ENCODE data around the gene GPR108. TPM values are rescaled to one million over a fixed set of nuclear protein-coding genes. Genes with fewer than 3 reads are reported as not detected.

The GPR108 gene
- total RNA-seq, 4 donors from 2014 or later: 44.0 to 68.8 (median 60.1) TPM

DNA sequence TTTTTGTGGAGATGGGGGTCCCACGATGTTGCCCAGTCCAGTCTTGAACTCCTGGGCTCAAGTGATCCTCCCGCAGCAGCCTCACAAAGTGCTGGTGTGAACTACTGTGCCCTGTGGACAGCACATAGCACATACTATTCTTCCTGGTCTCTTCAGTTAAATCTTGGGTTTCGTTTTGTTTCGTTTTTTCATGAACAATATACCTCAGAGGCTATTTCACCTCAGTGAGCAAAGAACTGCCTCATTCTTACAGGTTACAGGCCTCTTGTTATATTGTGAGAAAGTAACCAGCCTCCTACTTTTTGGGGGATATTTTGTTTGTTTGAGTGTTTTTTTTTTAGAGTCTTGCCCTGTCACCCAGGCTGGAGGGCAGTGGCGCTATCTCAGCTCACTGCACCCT is 15.6 kb downstream of the GPR108 start:
- Histone ChIP-seq H3K4me3 (no peak overlapping the region), H3K9me3 (no peaks in the 10 kb centered on the region), H3K4me1 (peaks cover 0 to 23% (median 5%) of the 10 kb centered on the region in 3 donors), H3K27me3 (peaks cover 28% of the 10 kb centered on the region), H3K27ac (peak overlapping the region in 3 of 4 donors; percentile 32 to 67 (median 51)), H3K36me3 (peaks cover 0 to 2% of the 10 kb centered on the region in 2 donors)
- no peak for ATAC-seq
- TF ChIP-seq, protein P1, sequence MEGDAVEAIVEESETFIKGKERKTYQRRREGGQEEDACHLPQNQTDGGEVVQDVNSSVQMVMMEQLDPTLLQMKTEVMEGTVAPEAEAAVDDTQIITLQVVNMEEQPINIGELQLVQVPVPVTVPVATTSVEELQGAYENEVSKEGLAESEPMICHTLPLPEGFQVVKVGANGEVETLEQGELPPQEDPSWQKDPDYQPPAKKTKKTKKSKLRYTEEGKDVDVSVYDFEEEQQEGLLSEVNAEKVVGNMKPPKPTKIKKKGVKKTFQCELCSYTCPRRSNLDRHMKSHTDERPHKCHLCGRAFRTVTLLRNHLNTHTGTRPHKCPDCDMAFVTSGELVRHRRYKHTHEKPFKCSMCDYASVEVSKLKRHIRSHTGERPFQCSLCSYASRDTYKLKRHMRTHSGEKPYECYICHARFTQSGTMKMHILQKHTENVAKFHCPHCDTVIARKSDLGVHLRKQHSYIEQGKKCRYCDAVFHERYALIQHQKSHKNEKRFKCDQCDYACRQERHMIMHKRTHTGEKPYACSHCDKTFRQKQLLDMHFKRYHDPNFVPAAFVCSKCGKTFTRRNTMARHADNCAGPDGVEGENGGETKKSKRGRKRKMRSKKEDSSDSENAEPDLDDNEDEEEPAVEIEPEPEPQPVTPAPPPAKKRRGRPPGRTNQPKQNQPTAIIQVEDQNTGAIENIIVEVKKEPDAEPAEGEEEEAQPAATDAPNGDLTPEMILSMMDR (IDR thresholded peaks at IDR 0.05): no peak
- TF ChIP-seq POLR2AphosphoS5 (IDR thresholded peaks at IDR 0.05) (no peak), EP300 (IDR thresholded peaks at IDR 0.05) (no peak), POLR2A (IDR thresholded peaks at IDR 0.05) (no peak)
- 64 to 77% methylated on average over 5 of the region's 5 CpGs for WGBS, 2 donors (ENCODE audit: low coverage in 1 of 2)

DNA sequence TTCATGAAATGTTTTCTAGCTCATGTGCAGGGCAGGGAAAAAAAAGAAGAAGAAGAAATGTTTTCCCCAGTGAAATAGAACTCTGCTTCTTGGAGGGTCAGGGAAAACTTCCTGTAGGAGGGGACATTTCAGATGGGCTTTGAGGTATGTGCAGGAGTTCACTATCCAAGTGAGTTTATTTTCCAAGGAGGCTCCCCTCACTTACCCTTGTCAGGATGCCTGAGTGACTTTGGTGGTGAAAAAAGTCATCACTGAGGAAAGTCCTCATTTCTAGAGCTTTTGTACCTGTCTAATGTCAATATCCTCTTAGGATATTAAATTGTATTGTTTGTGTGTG is 16.3 kb downstream of the GPR108 start:
- ATAC-seq: no peak
- H3K4me3 ChIP-seq: no peak overlapping the region
- peaks cover 0 to 4% of the 10 kb centered on the region in 2 donors for H3K36me3 ChIP-seq
- peaks cover 0 to 23% (median 5%) of the 10 kb centered on the region in 3 donors for H3K4me1 ChIP-seq
- peak overlapping the region in 3 of 4 donors; percentile 43 to 67 (median 51) for H3K27ac ChIP-seq
- peaks cover 35% of the 10 kb centered on the region for H3K27me3 ChIP-seq
- H3K9me3 ChIP-seq: no peaks in the 10 kb centered on the region
- TF ChIP-seq POLR2A (IDR thresholded peaks at IDR 0.05) (no peak), POLR2AphosphoS5 (IDR thresholded peaks at IDR 0.05) (no peak), EP300 (IDR thresholded peaks at IDR 0.05) (no peak)
- TF ChIP-seq, protein P1 (IDR thresholded peaks at IDR 0.05): no peak

DNA sequence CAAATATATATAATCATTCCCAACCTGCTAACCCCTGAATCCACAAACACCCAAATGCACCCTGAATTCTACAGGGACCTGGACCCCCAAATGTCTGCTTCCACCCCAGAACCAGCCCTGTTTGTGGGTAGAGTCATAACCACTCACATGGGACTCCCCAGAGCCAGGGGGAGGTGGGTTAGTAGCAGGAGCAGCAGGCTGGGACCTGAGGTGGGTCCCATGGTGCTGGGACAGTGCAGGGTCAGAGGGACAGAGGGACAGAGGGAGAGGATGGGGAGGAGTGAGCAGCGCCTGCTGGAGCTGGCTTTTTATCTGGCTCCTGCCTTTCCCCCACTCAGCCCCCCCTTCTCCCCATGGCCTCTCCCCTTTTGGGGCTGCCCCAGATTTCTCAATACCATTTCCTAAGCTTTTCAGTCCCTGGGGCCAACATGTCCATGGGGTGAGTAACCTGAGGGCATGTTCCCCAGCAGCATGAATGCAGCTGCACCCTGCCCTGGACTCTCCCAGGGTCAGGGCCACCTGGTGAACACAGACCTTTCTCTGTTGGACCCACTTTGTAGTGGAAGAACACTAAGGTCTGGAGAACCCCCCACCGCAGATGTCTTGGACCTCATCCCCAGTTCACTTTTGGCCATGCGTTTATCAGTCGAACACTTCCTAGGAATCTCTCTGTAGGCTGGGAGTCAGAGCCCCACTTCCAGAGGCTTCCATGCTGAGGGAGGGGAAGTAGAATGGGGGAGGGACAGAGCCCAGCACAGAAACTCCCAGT is 16.8 kb downstream of the GPR108 start, which contains the start of gene C3:
Gene C3 (minus strand): TSS at position 282 of the 769 bp plus-strand sequence. CDS start 61 bp downstream, at position 221.
- peak; percentile 86 for ATAC-seq
- no peaks in the 10 kb centered on the region for H3K9me3 ChIP-seq
- peaks cover 36% of the 10 kb centered on the region for H3K27me3 ChIP-seq
- peaks cover 0 to 21% (median 5%) of the 10 kb centered on the region in 3 donors for H3K4me1 ChIP-seq
- peaks cover 0 to 4% of the 10 kb centered on the region in 2 donors for H3K36me3 ChIP-seq
- peak within 1 kb of the TSS in 3 of 4 donors; percentile 43 to 67 (median 51) for H3K27ac ChIP-seq
- TF ChIP-seq, protein P1 (IDR thresholded peaks at IDR 0.05): no peak
- peak; percentile 56 for TF ChIP-seq POLR2A (IDR thresholded peaks at IDR 0.05)
- no peak for TF ChIP-seq EP300 (IDR thresholded peaks at IDR 0.05)
- TF ChIP-seq POLR2AphosphoS5 (IDR thresholded peaks at IDR 0.05): peak; percentile 59
- peak within 1 kb of the TSS in 1 of 2 donors; percentile 47 for H3K4me3 ChIP-seq
- WGBS, 2 donors (ENCODE audit: low coverage in 1 of 2): 0 to 29% methylated on average over 1 of the region's 4 CpGs

DNA sequence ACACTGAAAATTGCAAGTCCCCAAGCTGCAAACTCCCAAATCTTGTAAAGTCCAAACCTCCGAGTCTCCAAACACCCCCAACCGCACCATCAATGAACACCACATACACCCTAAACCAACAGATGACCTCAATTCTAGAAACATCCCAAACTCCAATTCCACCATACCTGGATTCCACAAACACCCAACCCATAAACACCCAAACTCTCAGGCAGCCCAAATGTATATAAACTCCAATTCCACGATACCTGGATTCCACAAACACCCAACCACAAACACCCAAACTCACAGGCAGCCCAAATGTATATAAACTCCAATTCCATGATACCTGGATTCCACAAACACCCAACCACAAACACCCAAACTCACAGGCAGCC is 17.4 kb downstream of the GPR108 start:
- peaks cover 40% of the 10 kb centered on the region for H3K27me3 ChIP-seq
- ATAC-seq: no peak
- peak overlapping the region in 1 of 2 donors; percentile 47 for H3K4me3 ChIP-seq
- H3K27ac ChIP-seq: peak overlapping the region in 3 of 4 donors; percentile 17 to 43 (median 39)
- peaks cover 0 to 16% (median 5%) of the 10 kb centered on the region in 3 donors for H3K4me1 ChIP-seq
- no peaks in the 10 kb centered on the region for H3K9me3 ChIP-seq
- TF ChIP-seq, protein P1 (IDR thresholded peaks at IDR 0.05): no peak
- TF ChIP-seq POLR2AphosphoS5 (IDR thresholded peaks at IDR 0.05): no peak
- TF ChIP-seq EP300 (IDR thresholded peaks at IDR 0.05): no peak
- no peak for TF ChIP-seq POLR2A (IDR thresholded peaks at IDR 0.05)
- H3K36me3 ChIP-seq: peaks cover 0 to 4% of the 10 kb centered on the region in 2 donors
- 85 to 93% methylated on average over 3 of the region's 3 CpGs for WGBS, 2 donors (ENCODE audit: low coverage in 1 of 2)

DNA sequence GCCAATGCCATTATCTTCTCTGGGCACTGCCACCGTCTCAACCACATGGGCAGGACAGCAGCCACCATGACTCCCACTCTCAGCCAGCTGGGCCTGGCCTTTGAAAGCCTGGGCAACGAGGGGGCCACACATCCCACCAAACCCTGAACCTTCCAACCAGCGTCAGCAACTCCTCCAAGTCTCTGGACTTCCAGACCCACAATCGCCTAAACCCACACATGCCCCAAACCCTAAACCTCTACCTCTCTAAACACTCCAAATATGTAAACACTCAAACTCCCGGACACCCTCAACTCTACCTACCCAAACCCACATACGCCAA is 17.9 kb downstream of the GPR108 start:
- Histone ChIP-seq H3K9me3 (no peaks in the 10 kb centered on the region), H3K4me3 (peak overlapping the region in 1 of 2 donors; percentile 47), H3K36me3 (peaks cover 0 to 4% of the 10 kb centered on the region in 2 donors), H3K4me1 (peaks cover 0 to 14% (median 5%) of the 10 kb centered on the region in 3 donors), H3K27ac (peak overlapping the region in 1 of 4 donors; percentile 17), H3K27me3 (peaks cover 45% of the 10 kb centered on the region)
- WGBS, 2 donors (ENCODE audit: low coverage in 1 of 2): 82 to 85% methylated on average over 4 of the region's 6 CpGs
- TF ChIP-seq EP300 (IDR thresholded peaks at IDR 0.05) (no peak), POLR2A (IDR thresholded peaks at IDR 0.05) (no peak), POLR2AphosphoS5 (IDR thresholded peaks at IDR 0.05) (no peak)
- TF ChIP-seq, protein P1 (IDR thresholded peaks at IDR 0.05): no peak
- no peak for ATAC-seq
